ENCODE data around the gene CDC73. TPM values are rescaled to one million over a fixed set of nuclear protein-coding genes. Genes with fewer than 3 reads are reported as not detected.

The CDC73 gene
- polyA plus RNA-seq, 1 donor (not counting 4 experiments of a cell fraction or from before 2014, with no cell fraction given), result 45.3 TPM

DNA sequence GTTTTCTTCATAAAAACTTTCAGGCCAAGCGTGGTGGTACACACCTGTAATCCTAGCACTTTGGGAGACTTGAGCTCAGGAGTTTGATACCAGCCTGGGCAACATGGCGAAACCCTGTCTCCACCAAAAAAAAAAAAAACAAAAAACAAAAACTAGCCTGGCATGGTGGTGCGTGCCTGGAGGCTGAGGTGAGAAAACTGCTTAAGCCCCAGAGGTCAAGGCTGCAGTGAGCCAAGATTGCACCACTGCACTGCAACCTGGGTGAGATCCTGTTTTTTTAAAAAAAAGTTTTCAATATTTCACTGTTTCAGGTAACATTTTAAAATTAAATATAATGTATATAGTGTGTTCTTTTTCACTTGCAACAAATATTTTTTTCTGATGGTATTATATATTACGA is 78.1 kb downstream of the CDC73 start:
- FAIRE-seq, result no peak
- Histone ChIP-seq H3K36me3 (ENCODE audit: control insufficient read depth in 2 of 2, extremely low read depth in 1 of 2, insufficient read depth in 2 of 2, low read length in 2 of 2) (no peaks in the 10 kb centered on the region), H3K9ac (ENCODE audit: control insufficient read depth, extremely low read depth, insufficient read depth, low read length) (no peak overlapping the region), H4K20me1 (ENCODE audit: control insufficient read depth, extremely low read depth, insufficient read depth, low read length) (no peaks in the 10 kb centered on the region), H3K9me1 (ENCODE audit: control insufficient read depth, extremely low read depth, insufficient read depth, low read length) (no peaks in the 10 kb centered on the region), H3K4me2 (ENCODE audit: control insufficient read depth, extremely low read depth, insufficient read depth, low read depth, low read length) (no peak overlapping the region), H3K27ac (ENCODE audit: control insufficient read depth, insufficient read depth, low read length) (no peak overlapping the region), H3K27me3 (ENCODE audit: control insufficient read depth, extremely low read depth, insufficient read depth, low read length) (no peaks in the 10 kb centered on the region), H3K79me2 (ENCODE audit: control insufficient read depth, insufficient read depth, low read length) (peaks cover 19% of the 10 kb centered on the region), H3K4me3 (ENCODE audit: control insufficient read depth in 2 of 3, extremely low read depth in 1 of 3, insufficient read depth in 2 of 3, low read depth in 1 of 3, low read length in 3 of 3) (no peak overlapping the region), H3K4me1 (ENCODE audit: control insufficient read depth, extremely low read depth, insufficient read depth, low read length) (no peaks in the 10 kb centered on the region), H3K9me3 (ENCODE audit: control insufficient read depth, low read depth, low read length) (no peaks in the 10 kb centered on the region), H2AFZ (ENCODE audit: control insufficient read depth, low read length) (no peak overlapping the region)
- TF ChIP-seq, protein P1, sequence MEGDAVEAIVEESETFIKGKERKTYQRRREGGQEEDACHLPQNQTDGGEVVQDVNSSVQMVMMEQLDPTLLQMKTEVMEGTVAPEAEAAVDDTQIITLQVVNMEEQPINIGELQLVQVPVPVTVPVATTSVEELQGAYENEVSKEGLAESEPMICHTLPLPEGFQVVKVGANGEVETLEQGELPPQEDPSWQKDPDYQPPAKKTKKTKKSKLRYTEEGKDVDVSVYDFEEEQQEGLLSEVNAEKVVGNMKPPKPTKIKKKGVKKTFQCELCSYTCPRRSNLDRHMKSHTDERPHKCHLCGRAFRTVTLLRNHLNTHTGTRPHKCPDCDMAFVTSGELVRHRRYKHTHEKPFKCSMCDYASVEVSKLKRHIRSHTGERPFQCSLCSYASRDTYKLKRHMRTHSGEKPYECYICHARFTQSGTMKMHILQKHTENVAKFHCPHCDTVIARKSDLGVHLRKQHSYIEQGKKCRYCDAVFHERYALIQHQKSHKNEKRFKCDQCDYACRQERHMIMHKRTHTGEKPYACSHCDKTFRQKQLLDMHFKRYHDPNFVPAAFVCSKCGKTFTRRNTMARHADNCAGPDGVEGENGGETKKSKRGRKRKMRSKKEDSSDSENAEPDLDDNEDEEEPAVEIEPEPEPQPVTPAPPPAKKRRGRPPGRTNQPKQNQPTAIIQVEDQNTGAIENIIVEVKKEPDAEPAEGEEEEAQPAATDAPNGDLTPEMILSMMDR (optimal IDR thresholded peaks at IDR 0.05 in 1 of 3, IDR thresholded peaks at IDR 0.05 in 1 of 3, conservative IDR thresholded peaks at IDR 0.05 in 1 of 3; ENCODE audit: extremely low read depth in 1 of 3, insufficient read depth in 2 of 3, low read length in 3 of 3), result no peak
- TF ChIP-seq EZH2 (IDR thresholded peaks at IDR 0.05; ENCODE audit: low read length), result no peak
- dilution Hi-C loops (cut with MboI; ENCODE audit: extremely low pct_ligation_motif_present, low sequenced_read_pairs), result no loop called here
- DNase-seq (ENCODE audit: low read depth, low spot score), result no peak

DNA sequence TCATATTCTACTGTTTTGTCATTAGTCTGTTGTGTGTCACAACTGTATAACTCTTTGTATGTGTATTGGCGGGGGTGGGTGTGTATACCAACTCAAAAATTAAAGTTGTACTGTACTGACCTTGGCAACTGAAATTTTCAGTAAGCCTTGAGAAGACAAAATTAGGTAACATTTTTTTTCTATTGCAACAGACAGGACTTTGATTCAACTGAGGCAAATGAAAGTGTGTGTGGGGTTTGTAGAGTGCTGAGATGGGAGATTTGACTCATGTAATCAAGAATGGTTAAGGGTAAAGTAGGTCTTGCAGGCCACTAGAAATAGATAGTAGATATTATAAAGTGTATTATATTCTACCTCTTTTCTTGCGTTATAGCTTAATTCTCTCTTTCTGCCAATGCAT is 79.2 kb downstream of the CDC73 start:
- no peak for TF ChIP-seq EZH2 (IDR thresholded peaks at IDR 0.05; ENCODE audit: low read length)
- TF ChIP-seq, protein P1 (optimal IDR thresholded peaks at IDR 0.05 in 1 of 3, IDR thresholded peaks at IDR 0.05 in 1 of 3, conservative IDR thresholded peaks at IDR 0.05 in 1 of 3; ENCODE audit: extremely low read depth in 1 of 3, insufficient read depth in 2 of 3, low read length in 3 of 3), result no peak
- Histone ChIP-seq H3K9me1 (ENCODE audit: control insufficient read depth, extremely low read depth, insufficient read depth, low read length) (no peaks in the 10 kb centered on the region), H3K4me3 (ENCODE audit: control insufficient read depth in 2 of 3, extremely low read depth in 1 of 3, insufficient read depth in 2 of 3, low read depth in 1 of 3, low read length in 3 of 3) (no peak overlapping the region), H3K9ac (ENCODE audit: control insufficient read depth, extremely low read depth, insufficient read depth, low read length) (no peak overlapping the region), H2AFZ (ENCODE audit: control insufficient read depth, low read length) (no peak overlapping the region), H3K27me3 (ENCODE audit: control insufficient read depth, extremely low read depth, insufficient read depth, low read length) (no peaks in the 10 kb centered on the region), H3K4me1 (ENCODE audit: control insufficient read depth, extremely low read depth, insufficient read depth, low read length) (no peaks in the 10 kb centered on the region), H3K4me2 (ENCODE audit: control insufficient read depth, extremely low read depth, insufficient read depth, low read depth, low read length) (no peak overlapping the region), H3K27ac (ENCODE audit: control insufficient read depth, insufficient read depth, low read length) (no peak overlapping the region), H3K36me3 (ENCODE audit: control insufficient read depth in 2 of 2, extremely low read depth in 1 of 2, insufficient read depth in 2 of 2, low read length in 2 of 2) (no peaks in the 10 kb centered on the region), H3K9me3 (ENCODE audit: control insufficient read depth, low read depth, low read length) (no peaks in the 10 kb centered on the region), H4K20me1 (ENCODE audit: control insufficient read depth, extremely low read depth, insufficient read depth, low read length) (no peaks in the 10 kb centered on the region), H3K79me2 (ENCODE audit: control insufficient read depth, insufficient read depth, low read length) (peaks cover 9% of the 10 kb centered on the region)
- DNase-seq (ENCODE audit: low read depth, low spot score) (no peak), FAIRE-seq (no peak)
- dilution Hi-C loops (cut with MboI; ENCODE audit: extremely low pct_ligation_motif_present, low sequenced_read_pairs), result no loop called here

Measured in keratinocyte (primary cell).